Kidney (tissue), 14 donors: ENCODE results near the gene CRK. TPM values are rescaled to one million over a fixed set of nuclear protein-coding genes. Genes with fewer than 3 reads are reported as not detected.

ENCODE experiments used
- DNase-seq, 5 donors: peaks; one replicate each; pipeline ENCODE4 v3.0.0-alpha.2; 2013 to 2020
- FAIRE-seq: peaks from 2 replicates; lab custom pipeline; 2012; peaks lifted over from hg19 to GRCh38; lab: Jason Lieb, UNC
- H3K27ac ChIP-seq, 2 donors: one replicate each; pipeline ENCODE4 v1.7.0; 2013; ENCODE audit warnings: low read depth in 2 of 2, low read length in 2 of 2, inconsistent platforms in 1 of 2
- H3K27me3 ChIP-seq: one replicate; pipeline ENCODE4 v1.7.1; 2013; ENCODE audit warnings: low read length, inconsistent platforms; ENCODE audit not compliant: control insufficient read depth, insufficient read depth
- H3K36me3 ChIP-seq, 3 donors: one replicate each; pipeline versions ENCODE4 v1.7.0 to v1.7.1; 2013; ENCODE audit warnings: low read length in 3 of 3, control low read depth in 1 of 3, inconsistent platforms in 1 of 3; ENCODE audit not compliant: insufficient read depth in 3 of 3, control insufficient read depth in 2 of 3
- H3K4me1 ChIP-seq, 3 donors: one replicate each; pipeline versions ENCODE4 v1.7.0 to v1.7.1; 2013; ENCODE audit warnings: low read length in 3 of 3, inconsistent platforms in 1 of 3, low read depth in 1 of 3; ENCODE audit not compliant: control insufficient read depth in 2 of 3, insufficient read depth in 2 of 3
- H3K4me3 ChIP-seq, 3 donors: one replicate each; pipeline versions ENCODE4 v1.7.0 to v1.8.1; 2013; ENCODE audit warnings: low read length in 3 of 3, control low read depth in 1 of 3, inconsistent platforms in 1 of 3
- H3K9ac ChIP-seq, 3 donors: one replicate each; pipeline versions ENCODE4 v1.7.0 to v1.7.1; 2013; ENCODE audit warnings: low read length in 3 of 3, control low read depth in 1 of 3, inconsistent platforms in 1 of 3
- H3K9me3 ChIP-seq, 3 donors: one replicate each; pipeline versions ENCODE4 v1.7.0 to v1.7.1; 2013; ENCODE audit warnings: low read length in 3 of 3, control low read depth in 1 of 3, inconsistent platforms in 1 of 3; ENCODE audit not compliant: control insufficient read depth in 2 of 3, insufficient read depth in 1 of 3
- intact Hi-C: fragments of 100-400 bp; cut with DNase I; formaldehyde crosslinking; loops from one replicate; pipeline ENCODE4 v1.11.1; 2022
- polyA plus RNA-seq: library from polyadenylated mRNA; stranded (reverse); fragments of 350-450 nt; fragmentation: Illumina TruSeq; extraction: RNeasy Lipid Tissue Mini Kit (QIAGEN cat#74804); gene quantifications from one replicate; pipeline ENCODE4 v1.2.3, GENCODE V29; 2014; ENCODE audit warnings: low read depth, low replicate concordance; ENCODE audit not compliant: insufficient read depth
- total RNA-seq: library from RNA; stranded (reverse); fragmentation: NEBNext Ultra II Directional; extraction: Animal tissue kit (Norgen Biotek cat#: 25700); gene quantifications from one replicate; pipeline ENCODE4 v1.2.1, GENCODE V29; 2021
- TF ChIP-seq, protein P1 (sequence below): IDR thresholded peaks from 3 replicates; pipeline ENCODE4 v1.5.1; 2012; ENCODE audit warnings: mild to moderate bottlenecking, moderate library complexity, borderline replicate concordance; ENCODE audit not compliant: insufficient read depth; ENCODE audit errors: extremely low read depth
- donor health status: control.
- donor health status: control.
- donor health status: control.
- donor health status: control.
- donor health status: control.
- donor health status: DM: yes; HTN: yes; CAD: no.
- donor health status: Normal renal cell carcinoma (clear cell type).

Gene CRK
- total and polyA plus RNA-seq, 2 donors from 2014 or later, result 26.8 to 61.3 TPM

- H3K4me1 ChIP-seq, result peaks cover 0 to 26% (median 0%) of the 10 kb centered on the region in 3 donors
- peaks cover 0 to 17% (median 0%) of the 10 kb centered on the region in 3 donors for H3K36me3 ChIP-seq
- H3K27me3 ChIP-seq, result no peaks in the 10 kb centered on the region
- FAIRE-seq, result no peak
- no peaks in the 10 kb centered on the region for H3K9me3 ChIP-seq
- no peak overlapping the region for H3K4me3 ChIP-seq
- H3K9ac ChIP-seq, result no peak overlapping the region
- TF ChIP-seq, protein P1, sequence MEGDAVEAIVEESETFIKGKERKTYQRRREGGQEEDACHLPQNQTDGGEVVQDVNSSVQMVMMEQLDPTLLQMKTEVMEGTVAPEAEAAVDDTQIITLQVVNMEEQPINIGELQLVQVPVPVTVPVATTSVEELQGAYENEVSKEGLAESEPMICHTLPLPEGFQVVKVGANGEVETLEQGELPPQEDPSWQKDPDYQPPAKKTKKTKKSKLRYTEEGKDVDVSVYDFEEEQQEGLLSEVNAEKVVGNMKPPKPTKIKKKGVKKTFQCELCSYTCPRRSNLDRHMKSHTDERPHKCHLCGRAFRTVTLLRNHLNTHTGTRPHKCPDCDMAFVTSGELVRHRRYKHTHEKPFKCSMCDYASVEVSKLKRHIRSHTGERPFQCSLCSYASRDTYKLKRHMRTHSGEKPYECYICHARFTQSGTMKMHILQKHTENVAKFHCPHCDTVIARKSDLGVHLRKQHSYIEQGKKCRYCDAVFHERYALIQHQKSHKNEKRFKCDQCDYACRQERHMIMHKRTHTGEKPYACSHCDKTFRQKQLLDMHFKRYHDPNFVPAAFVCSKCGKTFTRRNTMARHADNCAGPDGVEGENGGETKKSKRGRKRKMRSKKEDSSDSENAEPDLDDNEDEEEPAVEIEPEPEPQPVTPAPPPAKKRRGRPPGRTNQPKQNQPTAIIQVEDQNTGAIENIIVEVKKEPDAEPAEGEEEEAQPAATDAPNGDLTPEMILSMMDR, result no peak
- no peak for DNase-seq
- intact Hi-C loops, result no loop called here
- H3K27ac ChIP-seq, result peak overlapping the region in 1 of 2 donors; percentile 47
Observed at GRCh38 chr17:1494203-1494602, 38.2 kb upstream of the CRK start.

GRCh38 chr17:1493291-1493980, 37.4 kb upstream of the CRK start:
- Histone ChIP-seq H3K27me3 (no peaks in the 10 kb centered on the region), H3K36me3 (peaks cover 0 to 17% (median 0%) of the 10 kb centered on the region in 3 donors), H3K4me3 (peak overlapping the region in 1 of 3 donors; percentile 58), H3K9me3 (no peaks in the 10 kb centered on the region), H3K27ac (peak overlapping the region; percentile 47 to 71), H3K9ac (no peak overlapping the region), H3K4me1 (peaks cover 0 to 33% (median 0%) of the 10 kb centered on the region in 3 donors)
- TF ChIP-seq, protein P1, result no peak
- DNase-seq, result peak in 2 of 5 donors; percentile 37 to 48
- FAIRE-seq, result no peak
- intact Hi-C loops, result no loop called here

DNA sequence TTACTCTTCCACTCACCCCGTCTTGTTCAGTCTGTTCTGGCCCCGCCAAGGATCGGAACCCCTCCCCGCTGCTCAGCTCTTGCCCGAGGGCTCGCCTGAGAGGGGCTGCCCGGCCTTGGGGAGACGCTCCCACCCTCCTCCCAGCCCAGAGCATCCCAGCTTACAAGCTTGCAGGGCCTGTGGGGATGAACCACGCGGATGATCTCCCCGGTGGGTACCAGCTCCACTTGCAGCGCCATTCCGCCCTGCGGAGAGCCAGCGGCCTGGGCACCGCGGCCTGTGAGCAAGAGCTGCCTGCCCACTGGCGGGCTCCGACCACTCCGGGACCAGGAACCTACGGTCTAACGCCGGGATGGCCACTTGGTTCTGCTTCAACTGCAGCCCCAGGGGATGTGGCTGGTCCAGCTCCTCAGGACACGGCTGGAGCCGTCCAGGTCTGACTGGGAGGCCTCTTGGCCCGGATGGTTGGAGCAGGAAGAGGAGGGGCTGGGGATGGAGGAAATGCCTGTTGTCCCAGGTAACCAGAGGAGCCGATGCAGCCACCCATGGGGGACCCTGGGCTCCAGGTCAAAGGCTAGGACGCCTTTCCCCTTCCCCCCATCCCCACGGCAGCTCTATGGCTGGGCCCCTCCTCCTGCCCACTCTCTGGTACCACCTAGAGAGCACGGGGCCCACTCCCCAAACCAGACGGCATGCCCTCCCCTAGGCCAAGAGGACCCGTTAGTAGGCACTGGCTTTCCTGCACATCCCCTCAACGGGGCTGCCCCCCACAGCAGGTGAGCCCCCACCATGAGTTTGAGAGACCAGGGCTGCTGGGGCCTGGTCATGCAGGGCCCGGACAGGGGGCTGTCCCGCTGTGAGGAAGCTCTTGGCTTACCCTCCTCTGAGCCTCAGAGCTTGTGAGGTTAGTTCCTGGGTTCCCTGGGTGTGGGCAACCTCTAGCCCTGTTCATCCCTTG, 36.5 kb upstream of the CRK start, which contains the start of gene MYO1C:
MYO1C (minus strand) TSS at position 438 of the 958 bp plus-strand sequence; CDS start at position 239, 199 bp downstream.
- Histone ChIP-seq H3K27me3 (no peaks in the 10 kb centered on the region), H3K4me1 (peaks cover 0 to 34% (median 0%) of the 10 kb centered on the region in 3 donors), H3K27ac (peak within 1 kb of the TSS; percentile 71), H3K4me3 (peak within 1 kb of the TSS in 2 of 3 donors; percentile 42 to 58), H3K9me3 (no peaks in the 10 kb centered on the region), H3K9ac (peak within 1 kb of the TSS in 2 of 3 donors; percentile 49 to 65), H3K36me3 (peaks cover 0 to 17% (median 0%) of the 10 kb centered on the region in 3 donors)
- FAIRE-seq, result no peak
- TF ChIP-seq, protein P1, result no peak
- DNase-seq, result peak in 3 of 5 donors; percentile 51 to 84 (median 73)
- intact Hi-C loops, result no loop called here
